Peyer's patch (tissue), 4 donors: ENCODE measurements around the gene NOVA2. TPM values are rescaled to one million over a fixed set of nuclear protein-coding genes. Genes with fewer than 3 reads are reported as not detected.

Source experiments
- DNase-seq, 3 donors: peaks; one replicate each; pipeline ENCODE4 v3.0.0-alpha.2; 2017 to 2019
- H3K27ac ChIP-seq, 4 donors: fragments of 200-600 bp; sonication (generic); one replicate each; pipeline ENCODE4 v1.5.1; 2016 to 2019
- H3K27me3 ChIP-seq, 2 donors: fragments of 200-600 bp; sonication (generic); one replicate each; pipeline ENCODE4 v1.5.1; 2019
- H3K36me3 ChIP-seq, 3 donors: fragments of 200-600 bp; sonication (generic); one replicate each; pipeline ENCODE4 v1.5.1; 2016 to 2019
- H3K4me1 ChIP-seq, 4 donors: fragments of 200-600 bp; sonication (generic); one replicate each; pipeline ENCODE4 v1.5.1; 2016 to 2019
- H3K4me3 ChIP-seq, 4 donors: fragments of 200-600 bp; sonication (generic); 1 replicate in 3 of 4; 2 replicates in 1 of 4; pipeline ENCODE4 v1.5.1; 2016 to 2019; ENCODE audit warnings: mild to moderate bottlenecking in 1 of 4
- H3K9me3 ChIP-seq, 4 donors: fragments of 200-600 bp; sonication (generic); one replicate each; pipeline ENCODE4 v1.5.1; 2016 to 2019; ENCODE audit warnings: mild to moderate bottlenecking in 1 of 4
- CTCF ChIP-seq, 6 experiments: fragments of 450-650 bp in 4 of 6; fragments of 200-600 bp in 2 of 6; sonication (generic) in 1 of 6; IDR thresholded peaks; one replicate each; pipeline ENCODE4 v1.5.1; 2017 to 2019; ENCODE audit warnings: antibody characterized with exemption in 6 of 6, mild to moderate bottlenecking in 3 of 6, moderate library complexity in 1 of 6
- POLR2A ChIP-seq, 2 donors: fragments of 450-650 bp; IDR thresholded peaks; one replicate each; pipeline ENCODE4 v1.5.1; 2017; ENCODE audit warnings: antibody characterized with exemption in 2 of 2, mild to moderate bottlenecking in 2 of 2, moderate library complexity in 2 of 2
- total RNA-seq, 4 donors: library from RNA; depleted of rRNA; stranded (reverse); fragments of >200 nt; gene quantifications; one replicate each; pipeline ENCODE4 v1.1.0, GENCODE V29; 2016

The NOVA2 gene
- total RNA-seq, 4 donors from 2014 or later, result 0.53 to 4.1 (median 1.5) TPM

- peaks cover 0 to 4% of the 10 kb centered on the region in 2 donors for H3K27me3 ChIP-seq
- H3K4me3 ChIP-seq, result no peak overlapping the region
Measured at GRCh38 chr19:46009530-46010510, 36.2 kb upstream of the NOVA2 start.

GRCh38 chr19:46006411-46006810, 32.7 kb upstream of the NOVA2 start:
- DNase-seq, result no peak

More at GRCh38 chr19:46009530-46010510, 36.2 kb upstream of the NOVA2 start:
- Histone ChIP-seq H3K9me3 (no peaks in the 10 kb centered on the region), H3K27ac (no peak overlapping the region), H3K4me1 (peaks cover 0 to 9% (median 1%) of the 10 kb centered on the region in 4 donors), H3K36me3 (no peaks in the 10 kb centered on the region)
- TF ChIP-seq POLR2A (IDR thresholded peaks at IDR 0.05) (no peak), CTCF (IDR thresholded peaks at IDR 0.05) (peak; percentile 67 to 88 (median 78))
- DNase-seq, result peak; percentile 46 to 84 (median 81)

GRCh38 chr19:46002678-46003275, 29.1 kb upstream of the NOVA2 start:
- TF ChIP-seq POLR2A (IDR thresholded peaks at IDR 0.05), result no peak
- TF ChIP-seq CTCF (IDR thresholded peaks at IDR 0.05), result no peak
- H3K36me3 ChIP-seq, result no peaks in the 10 kb centered on the region
- H3K4me3 ChIP-seq, result no peak overlapping the region
- no peak overlapping the region for H3K27ac ChIP-seq
- H3K4me1 ChIP-seq, result peaks cover 0 to 12% (median 7%) of the 10 kb centered on the region in 4 donors
- no peaks in the 10 kb centered on the region for H3K9me3 ChIP-seq
- no peak for DNase-seq
- no peaks in the 10 kb centered on the region for H3K27me3 ChIP-seq

More at GRCh38 chr19:46006411-46006810, 32.7 kb upstream of the NOVA2 start:
- Histone ChIP-seq H3K27me3 (no peaks in the 10 kb centered on the region), H3K4me3 (no peak overlapping the region), H3K27ac (no peak overlapping the region), H3K36me3 (no peaks in the 10 kb centered on the region), H3K4me1 (peaks cover 0 to 4% (median 0%) of the 10 kb centered on the region in 4 donors), H3K9me3 (no peaks in the 10 kb centered on the region)
- TF ChIP-seq CTCF (IDR thresholded peaks at IDR 0.05) (no peak), POLR2A (IDR thresholded peaks at IDR 0.05) (no peak)

GRCh38 chr19:46000491-46001246, 27.0 kb upstream of the NOVA2 start:
- peak overlapping the region in 3 of 4 donors; percentile 20 to 41 (median 27) for H3K4me3 ChIP-seq
- H3K36me3 ChIP-seq, result no peaks in the 10 kb centered on the region
- no peaks in the 10 kb centered on the region for H3K9me3 ChIP-seq
- H3K27me3 ChIP-seq, result no peaks in the 10 kb centered on the region
- TF ChIP-seq CTCF (IDR thresholded peaks at IDR 0.05), result no peak
- TF ChIP-seq POLR2A (IDR thresholded peaks at IDR 0.05), result no peak
- no peak overlapping the region for H3K27ac ChIP-seq
- peak; percentile 74 to 87 (median 83) for DNase-seq
- peaks cover 0 to 17% (median 8%) of the 10 kb centered on the region in 4 donors for H3K4me1 ChIP-seq

GRCh38 chr19:45999653-46000121, 26.0 kb upstream of the NOVA2 start:
- Histone ChIP-seq H3K27me3 (no peaks in the 10 kb centered on the region), H3K9me3 (no peaks in the 10 kb centered on the region), H3K4me1 (peaks cover 0 to 18% (median 8%) of the 10 kb centered on the region in 4 donors), H3K4me3 (no peak overlapping the region), H3K27ac (no peak overlapping the region), H3K36me3 (no peaks in the 10 kb centered on the region)
- DNase-seq, result no peak
- no peak for TF ChIP-seq CTCF (IDR thresholded peaks at IDR 0.05)
- no peak for TF ChIP-seq POLR2A (IDR thresholded peaks at IDR 0.05)
